Neural progenitor cell (in vitro differentiated cells): ENCODE data around the gene MIA2.

ENCODE experiments used
- CTCF ChIP-seq: fragments of 200-600 bp; sonication (generic); IDR thresholded peaks from 2 replicates; pipeline ENCODE4 v1.5.1; 2017; ENCODE audit warnings: antibody characterized with exemption, mild to moderate bottlenecking
- EZH2 ChIP-seq: fragments of 200-600 bp; sonication (generic); IDR thresholded peaks from 2 replicates; pipeline ENCODE4 v1.6.1; 2017; ENCODE audit warnings: antibody characterized with exemption, mild to moderate bottlenecking, moderate library complexity

DNA sequence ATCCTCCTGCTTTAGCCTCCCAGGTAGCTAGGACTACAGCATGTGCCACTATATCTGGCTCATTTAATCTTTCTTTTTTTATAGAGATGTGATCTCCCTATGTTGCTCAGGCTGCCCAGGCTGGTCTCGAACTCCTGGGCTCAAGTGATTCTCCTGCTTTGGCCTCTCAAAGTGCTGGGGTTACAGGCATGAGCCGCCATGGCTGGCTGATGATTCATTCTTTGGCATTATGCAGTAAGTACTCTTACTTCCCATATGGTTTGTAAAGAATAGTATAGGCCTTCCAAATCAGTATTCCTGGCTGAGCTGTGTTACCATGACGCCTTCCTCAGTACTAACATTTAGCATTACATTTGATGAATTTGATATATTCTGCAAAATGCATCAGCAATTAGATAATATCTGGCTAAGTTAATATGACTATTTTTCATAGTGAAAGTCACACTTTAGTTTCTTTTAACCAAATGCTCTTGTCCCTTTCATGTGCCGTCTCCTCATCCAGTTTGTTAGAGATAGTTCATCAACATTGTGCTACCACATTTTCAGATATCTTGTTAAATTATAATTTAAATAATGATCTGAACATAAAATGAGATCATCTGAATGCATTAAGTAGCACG, 3.2 kb upstream of the MIA2 start:
- TF ChIP-seq EZH2 (no peak), CTCF (no peak)
